Breast epithelium (tissue), 4 donors: ENCODE data around the gene EXOSC2. TPM values are rescaled to one million over a fixed set of nuclear protein-coding genes. Genes with fewer than 3 reads are reported as not detected.

ENCODE experiments used
- DNase-seq, 2 donors: peaks; one replicate each; pipeline ENCODE4 v3.0.0-alpha.2; 2019; ENCODE audit warnings: low spot score in 2 of 2
- H3K27ac ChIP-seq, 2 donors: fragments of 200-600 bp; sonication (generic) in 1 of 2; one replicate each; pipeline ENCODE4 v1.5.1; 2016 to 2019; ENCODE audit warnings: mild to moderate bottlenecking in 1 of 2
- H3K27me3 ChIP-seq, 2 donors: fragments of 200-600 bp; sonication (generic) in 1 of 2; one replicate each; pipeline versions ENCODE4 v1.5.1 to v1.6.0; 2017 to 2019; ENCODE audit warnings: control low read depth in 1 of 2, mild to moderate bottlenecking in 1 of 2
- H3K36me3 ChIP-seq: fragments of 200-600 bp; one replicate; pipeline ENCODE4 v1.5.1; 2019
- H3K4me1 ChIP-seq, 2 donors: fragments of 200-600 bp; sonication (generic); one replicate each; pipeline ENCODE4 v1.5.1; 2016 to 2019; ENCODE audit warnings: control low read depth in 1 of 2
- H3K4me3 ChIP-seq, 3 donors: fragments of 200-600 bp; sonication (generic); 1 replicate in 2 of 3; 2 replicates in 1 of 3; pipeline ENCODE4 v1.5.1; 2016 to 2019; ENCODE audit warnings: mild to moderate bottlenecking in 3 of 3, moderate library complexity in 2 of 3
- H3K9me3 ChIP-seq, 2 donors: fragments of 200-600 bp; sonication (generic) in 1 of 2; one replicate each; pipeline ENCODE4 v1.5.1; 2016 to 2019; ENCODE audit warnings: control low read depth in 1 of 2
- CTCF ChIP-seq, 3 donors: fragments of 450-650 bp; IDR thresholded peaks; one replicate each; pipeline ENCODE4 v1.5.1; 2016 to 2017; ENCODE audit warnings: antibody characterized with exemption in 3 of 3, mild to moderate bottlenecking in 3 of 3, moderate library complexity in 3 of 3
- POLR2A ChIP-seq: fragments of 450-650 bp; IDR thresholded peaks from one replicate; pipeline ENCODE4 v1.6.1; 2016; ENCODE audit warnings: antibody characterized with exemption, mild to moderate bottlenecking, moderate library complexity
- POLR2AphosphoS5 ChIP-seq, 3 donors: sonication (generic); formaldehyde crosslinking; IDR thresholded peaks; one replicate each; pipeline ENCODE4 v1.6.1; 2017; ENCODE audit warnings: antibody characterized with exemption in 3 of 3
- intact Hi-C: fragments of 100-400 bp; cut with DNase I; formaldehyde crosslinking; loops from one replicate; pipeline ENCODE4 v1.15.1; 2023; ENCODE audit warnings: low total_unique reads
- total RNA-seq, 3 donors: library from RNA; depleted of rRNA; stranded (reverse); fragments of >200 nt; gene quantifications; one replicate each; pipeline ENCODE4 v1.1.0, GENCODE V29; 2016

Gene EXOSC2
- total RNA-seq, 3 donors from 2014 or later = 17.8 to 32.2 (median 30.2) TPM

- Histone ChIP-seq H3K27me3 (no peaks in the 10 kb centered on the region), H3K4me1 (no peaks in the 10 kb centered on the region), H3K4me3 (no peak overlapping the region), H3K36me3 (no peaks in the 10 kb centered on the region), H3K27ac (no peak overlapping the region), H3K9me3 (no peaks in the 10 kb centered on the region)
- no peak for TF ChIP-seq POLR2A
- TF ChIP-seq POLR2AphosphoS5 (IDR thresholded peaks at IDR 0.05) = no peak
- TF ChIP-seq CTCF (IDR thresholded peaks at IDR 0.05) = no peak
- intact Hi-C loops = no loop called here
- DNase-seq = no peak
These were observed 48.4 kb downstream of the EXOSC2 start for GRCh38 chr9:130741831-130742449.

- no peak for DNase-seq
- no peaks in the 10 kb centered on the region for H3K9me3 ChIP-seq
These were observed 50.1 kb downstream of the EXOSC2 start for GRCh38 chr9:130743656-130744055.

GRCh38 chr9:130745210-130745800, 51.7 kb downstream of the EXOSC2 start:
- Histone ChIP-seq H3K27ac (no peak overlapping the region), H3K27me3 (no peaks in the 10 kb centered on the region), H3K4me1 (no peaks in the 10 kb centered on the region), H3K4me3 (no peak overlapping the region), H3K9me3 (no peaks in the 10 kb centered on the region), H3K36me3 (no peaks in the 10 kb centered on the region)
- TF ChIP-seq CTCF (IDR thresholded peaks at IDR 0.05) (no peak), POLR2AphosphoS5 (IDR thresholded peaks at IDR 0.05) (no peak)
- no peak for DNase-seq
- intact Hi-C loops = no loop called here

More at GRCh38 chr9:130743656-130744055, 50.1 kb downstream of the EXOSC2 start:
- intact Hi-C loops = no loop called here
- Histone ChIP-seq H3K27me3 (no peaks in the 10 kb centered on the region), H3K4me1 (no peaks in the 10 kb centered on the region), H3K36me3 (no peaks in the 10 kb centered on the region), H3K4me3 (no peak overlapping the region), H3K27ac (no peak overlapping the region)
- TF ChIP-seq POLR2AphosphoS5 (IDR thresholded peaks at IDR 0.05) = no peak
- TF ChIP-seq POLR2A = no peak
- TF ChIP-seq CTCF (IDR thresholded peaks at IDR 0.05) = no peak

GRCh38 chr9:130745829-130746228, 52.2 kb downstream of the EXOSC2 start:
- H3K27ac ChIP-seq = no peak overlapping the region
- TF ChIP-seq POLR2A (no peak), POLR2AphosphoS5 (IDR thresholded peaks at IDR 0.05) (no peak), CTCF (IDR thresholded peaks at IDR 0.05) (no peak)

GRCh38 chr9:130746434-130747212, 53.0 kb downstream of the EXOSC2 start:
- Histone ChIP-seq H3K4me1 (no peaks in the 10 kb centered on the region), H3K27me3 (no peaks in the 10 kb centered on the region), H3K27ac (no peak overlapping the region), H3K36me3 (no peaks in the 10 kb centered on the region), H3K9me3 (no peaks in the 10 kb centered on the region), H3K4me3 (no peak overlapping the region)
- TF ChIP-seq POLR2AphosphoS5 (IDR thresholded peaks at IDR 0.05) (no peak), POLR2A (no peak), CTCF (IDR thresholded peaks at IDR 0.05) (no peak)
- no peak for DNase-seq
- intact Hi-C loops = no loop called here

More at GRCh38 chr9:130745829-130746228, 52.2 kb downstream of the EXOSC2 start:
- no peaks in the 10 kb centered on the region for H3K36me3 ChIP-seq
- DNase-seq = no peak
- H3K9me3 ChIP-seq = no peaks in the 10 kb centered on the region
- no peaks in the 10 kb centered on the region for H3K4me1 ChIP-seq
- no peak overlapping the region for H3K4me3 ChIP-seq
- H3K27me3 ChIP-seq = no peaks in the 10 kb centered on the region
- intact Hi-C loops = no loop called here
